Activated naive CD4-positive, alpha-beta T cell treated with Interleukin-2 at 50 U/mL for 16 hours (primary cell): ENCODE measurements around the gene CIAO3.

Experiments used
- DNase-seq: peaks from one replicate; pipeline ENCODE4 v3.0.0-alpha.2; 2020

The CIAO3 gene

GRCh38 chr16:775236-775796, 34.5 kb upstream of the CIAO3 start:
- DNase-seq = no peak

- no peak for DNase-seq
Measured at GRCh38 chr16:774086-775001, 33.5 kb upstream of the CIAO3 start.

DNA sequence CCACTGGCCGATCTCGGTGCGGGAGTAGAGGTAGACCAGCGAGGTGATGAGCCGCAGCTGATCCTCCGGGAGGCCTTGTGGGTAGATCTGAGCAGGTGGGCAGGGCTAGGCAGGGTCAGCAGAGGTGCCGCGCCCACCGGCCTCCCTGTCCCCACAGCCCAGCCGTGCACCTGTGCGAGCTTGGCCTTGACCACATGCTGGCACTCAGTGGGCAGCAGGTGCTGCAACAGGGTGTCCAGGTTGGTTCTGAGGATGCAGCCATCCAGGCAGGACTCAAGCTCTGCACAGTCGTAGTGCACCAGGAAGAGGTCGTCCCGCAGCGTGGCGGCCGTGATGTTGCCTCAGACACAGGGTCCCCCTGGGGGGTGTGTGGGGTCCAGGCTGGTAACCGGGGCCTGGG, 32.2 kb upstream of the CIAO3 start:
- no peak for DNase-seq

DNA sequence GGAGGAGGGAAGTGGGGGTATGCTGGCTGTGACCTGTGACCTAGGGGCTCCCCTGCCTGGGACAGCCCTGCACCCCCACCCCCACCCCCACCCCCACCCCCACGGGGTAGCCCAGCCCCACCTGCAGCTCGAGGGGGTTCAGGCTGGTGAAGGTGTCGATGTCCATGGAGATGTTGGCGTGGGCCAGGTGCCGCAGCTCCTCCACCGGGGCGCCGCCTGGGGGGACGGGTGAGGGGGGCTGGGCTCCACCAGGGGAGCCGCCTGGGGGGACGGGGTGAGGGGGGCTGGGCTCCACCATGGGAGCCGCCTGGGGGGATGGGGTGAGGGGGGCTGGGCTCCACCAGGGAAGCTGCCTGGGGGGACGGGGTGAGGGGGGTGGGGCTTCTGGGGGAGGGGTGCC, 29.6 kb upstream of the CIAO3 start:
- no peak for DNase-seq

DNA sequence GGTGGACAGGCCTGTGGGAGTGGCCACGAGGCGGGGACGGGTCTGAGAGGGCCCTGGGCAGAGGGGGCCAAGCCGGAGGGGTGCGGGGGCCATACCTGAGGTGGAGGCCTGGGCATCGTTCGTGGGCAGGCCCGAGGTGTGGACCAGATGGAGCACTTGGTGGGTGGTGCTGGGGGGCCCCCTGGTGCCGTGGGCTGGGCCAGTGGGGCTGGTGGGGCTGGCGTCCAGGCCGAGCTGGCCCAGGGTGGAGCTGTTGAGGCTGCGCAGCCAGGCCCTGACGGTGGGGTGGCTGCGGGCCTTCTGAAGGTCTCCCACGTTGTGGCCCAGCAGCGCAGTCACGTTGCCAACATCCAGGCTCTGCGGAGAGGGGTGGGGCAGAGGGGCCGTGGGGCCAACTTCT, 29.1 kb upstream of the CIAO3 start:
- no peak for DNase-seq

DNA sequence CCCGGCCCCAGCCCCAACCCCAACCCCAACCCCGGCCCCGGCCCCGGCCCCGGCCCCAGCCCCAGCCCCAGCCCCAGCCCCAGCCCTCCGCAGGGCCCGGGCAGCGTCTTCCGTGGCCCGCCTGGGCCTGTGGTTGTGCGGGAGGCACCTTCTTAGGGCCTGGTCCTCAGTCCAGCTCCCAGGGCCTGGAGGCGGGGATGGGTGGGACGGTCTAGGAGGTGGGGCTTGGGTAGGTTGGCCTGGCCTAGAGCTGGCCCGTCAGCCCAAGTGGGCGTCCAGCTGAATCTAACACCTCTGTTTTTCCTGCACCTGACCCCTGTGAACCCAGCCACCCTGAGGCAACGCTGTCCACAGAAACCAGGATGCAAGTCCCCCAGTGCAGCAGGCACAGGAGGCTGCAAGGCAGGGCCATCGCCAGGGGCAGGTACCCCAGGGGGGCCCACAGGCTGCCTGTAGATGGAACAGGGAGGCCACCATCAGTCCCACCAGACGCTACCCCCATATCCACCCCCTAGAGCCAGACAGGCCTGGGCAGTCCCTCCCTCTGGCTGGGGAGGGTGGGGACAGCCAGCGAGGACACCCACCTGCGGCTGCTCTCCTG, 28.5 kb upstream of the CIAO3 start:
- DNase-seq = no peak

DNA sequence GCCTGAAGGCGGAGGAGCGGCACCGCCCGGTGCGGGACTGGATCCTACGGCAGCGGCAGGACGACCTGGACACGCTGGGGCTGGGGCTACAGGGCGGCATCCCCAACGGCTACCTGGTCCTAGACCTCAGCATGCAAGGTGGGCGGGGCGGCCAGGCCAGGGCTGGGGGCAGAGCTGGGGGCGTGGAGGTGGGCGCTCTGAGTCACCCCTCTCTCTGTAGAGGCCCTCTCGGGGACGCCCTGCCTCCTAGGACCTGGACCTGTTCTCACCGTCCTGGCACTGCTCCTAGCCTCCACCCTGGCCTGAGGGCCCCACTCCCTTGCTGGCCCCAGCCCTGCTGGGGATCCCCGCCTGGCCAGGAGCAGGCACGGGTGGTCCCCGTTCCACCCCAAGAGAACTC, 27.6 kb upstream of the CIAO3 start:
- DNase-seq = no peak

- no peak for DNase-seq
Measured at GRCh38 chr16:767743-768235, 27.0 kb upstream of the CIAO3 start.

GRCh38 chr16:766820-767640, 26.2 kb upstream of the CIAO3 start:
- DNase-seq = no peak

DNA sequence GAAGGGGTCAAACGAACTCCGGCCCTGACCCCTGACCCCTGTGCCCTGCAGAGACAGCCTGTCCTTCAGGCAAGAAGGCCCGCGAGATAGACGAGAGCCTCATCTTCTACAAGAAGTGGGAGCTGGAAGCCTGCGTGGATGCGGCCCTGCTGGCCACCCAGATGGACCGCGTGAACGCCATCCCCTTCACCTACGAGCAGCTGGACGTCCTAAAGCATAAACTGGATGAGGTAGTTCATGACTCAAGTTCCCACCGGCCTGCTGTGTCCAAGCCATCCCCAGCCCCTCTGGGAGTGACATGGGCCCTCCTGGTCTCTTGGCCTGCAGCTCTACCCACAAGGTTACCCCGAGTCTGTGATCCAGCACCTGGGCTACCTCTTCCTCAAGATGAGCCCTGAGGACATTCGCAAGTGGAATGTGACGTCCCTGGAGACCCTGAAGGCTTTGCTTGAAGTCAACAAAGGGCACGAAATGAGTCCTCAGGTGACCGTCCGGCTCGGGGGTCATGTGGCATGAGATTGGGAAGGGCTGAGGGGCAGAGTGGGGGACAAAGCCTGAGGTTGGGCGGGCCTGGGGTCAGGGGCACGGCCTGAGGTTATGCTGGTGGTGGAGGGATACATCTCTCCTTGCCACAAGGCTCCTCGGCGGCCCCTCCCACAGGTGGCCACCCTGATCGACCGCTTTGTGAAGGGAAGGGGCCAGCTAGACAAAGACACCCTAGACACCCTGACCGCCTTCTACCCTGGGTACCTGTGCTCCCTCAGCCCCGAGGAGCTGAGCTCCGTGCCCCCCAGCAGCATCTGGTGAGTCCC, 25.4 kb upstream of the CIAO3 start:
- no peak for DNase-seq

GRCh38 chr16:765488-765865, 24.7 kb upstream of the CIAO3 start:
- DNase-seq = no peak

GRCh38 chr16:764848-765487, 24.2 kb upstream of the CIAO3 start:
- DNase-seq = no peak

DNA sequence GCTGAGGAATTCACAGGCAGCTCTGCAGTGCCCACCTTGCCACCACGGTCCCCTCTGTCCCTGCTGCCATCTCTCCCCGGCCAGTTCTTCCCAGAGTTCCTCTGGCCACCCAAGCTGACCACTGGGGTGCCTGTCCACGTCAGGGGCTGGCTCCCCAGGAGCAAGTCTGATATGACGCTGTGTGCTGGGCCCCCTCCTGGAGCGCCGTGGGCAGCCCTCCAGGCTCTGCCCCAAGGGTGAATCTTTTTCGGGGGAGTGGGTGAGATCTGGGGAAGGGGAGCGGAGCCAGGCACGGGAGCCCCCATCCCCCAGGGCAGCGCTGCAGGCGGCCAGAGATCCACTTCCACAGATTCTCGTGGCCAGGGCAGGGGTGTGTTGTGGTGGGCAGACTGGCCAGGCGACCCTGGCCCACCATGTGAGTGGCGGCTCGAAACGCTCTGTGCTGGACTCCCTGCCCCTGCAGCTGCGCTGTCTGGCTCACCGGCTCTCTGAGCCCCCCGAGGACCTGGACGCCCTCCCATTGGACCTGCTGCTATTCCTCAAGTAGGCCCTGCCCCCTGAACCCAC, 23.5 kb upstream of the CIAO3 start:
- DNase-seq = no peak

DNA sequence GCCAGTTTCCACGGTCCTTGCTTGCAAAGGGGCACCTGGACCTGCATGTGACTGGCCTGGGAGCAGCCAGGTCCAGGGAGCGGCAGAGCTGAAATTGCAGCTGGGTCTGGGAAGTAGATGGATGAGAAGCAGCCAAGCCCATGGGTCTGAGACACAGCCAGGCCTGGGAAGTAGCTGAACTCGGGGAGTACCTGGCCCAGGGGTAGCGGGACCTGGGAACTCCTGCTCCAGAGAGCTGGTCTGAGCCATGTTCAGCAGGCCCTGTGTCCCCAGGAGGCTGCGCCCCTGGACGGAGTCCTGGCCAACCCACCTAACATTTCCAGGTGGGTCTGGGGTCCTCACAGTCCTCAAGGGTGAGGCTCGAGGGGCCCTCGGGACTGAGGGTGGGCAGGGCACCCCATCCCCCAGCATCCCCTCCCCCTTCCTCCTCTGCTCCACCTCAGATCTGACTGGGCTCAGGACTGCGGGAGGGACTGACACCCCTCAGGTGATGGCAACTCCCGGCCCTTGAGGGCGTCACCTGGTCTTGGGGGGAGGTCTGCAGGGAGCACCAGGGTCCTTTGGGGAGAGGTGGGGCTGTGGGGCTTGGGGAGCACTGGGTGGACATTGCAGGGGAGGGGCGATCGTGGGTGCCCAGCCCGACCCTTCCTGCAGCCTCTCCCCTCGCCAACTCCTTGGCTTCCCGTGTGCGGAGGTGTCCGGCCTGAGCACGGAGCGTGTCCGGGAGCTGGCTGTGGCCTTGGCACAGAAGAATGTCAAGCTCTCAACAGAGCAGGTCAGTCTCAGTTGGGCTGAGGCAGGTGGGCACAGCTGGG, 22.8 kb upstream of the CIAO3 start:
- no peak for DNase-seq

- no peak for DNase-seq
Measured at GRCh38 chr16:762595-763268, 21.9 kb upstream of the CIAO3 start.

GRCh38 chr16:761625-762513, 21.1 kb upstream of the CIAO3 start:
- no peak for DNase-seq

DNA sequence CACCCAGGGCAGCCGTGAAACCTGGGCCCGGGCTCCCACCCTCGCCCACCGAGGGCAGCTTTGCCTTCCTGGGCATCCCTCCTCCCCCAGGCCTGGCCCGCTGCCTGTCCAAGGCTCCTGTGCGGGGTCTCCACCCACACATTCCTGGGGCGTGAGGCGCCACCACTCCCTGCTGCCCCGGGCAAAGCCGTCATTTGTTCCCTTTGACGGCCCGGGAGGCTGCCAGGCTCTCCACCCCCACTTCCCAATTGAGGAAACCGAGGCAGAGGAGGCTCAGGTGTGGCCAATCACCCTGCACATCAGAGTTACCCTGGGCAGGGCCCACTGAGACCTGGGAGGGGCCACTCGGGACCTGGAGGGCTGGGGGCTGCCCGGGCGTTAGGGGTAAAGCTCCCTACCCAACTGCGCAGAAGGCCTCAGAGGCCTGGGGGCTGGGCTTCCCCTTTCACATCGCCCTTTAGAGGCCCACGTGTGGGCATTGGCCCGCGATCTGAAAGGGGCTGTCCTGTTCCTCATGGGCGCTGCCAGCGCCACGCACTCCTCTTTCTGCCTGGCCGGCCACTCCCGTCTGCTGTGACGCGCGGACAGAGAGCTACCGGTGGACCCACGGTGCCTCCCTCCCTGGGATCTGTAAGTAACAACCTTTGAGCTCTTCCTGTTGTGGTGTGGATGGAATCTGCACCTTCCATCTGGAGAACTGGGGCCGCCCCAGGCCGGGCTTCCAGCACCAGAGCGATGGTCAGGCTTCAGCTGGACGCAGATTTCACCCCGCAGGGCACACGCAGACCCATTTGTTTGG, 19.9 kb upstream of the CIAO3 start, which contains the start of gene MSLN:
Gene MSLN (plus strand): TSS at position 190 of the 799 bp plus-strand sequence. CDS start 1,947 bp downstream, outside the sequence.
- DNase-seq = no peak

GRCh38 chr16:760065-760464, 19.3 kb upstream of the CIAO3 start:
- no peak for DNase-seq
